AG04450 (cell line): Measurements from ENCODE around the gene CRBN. TPM values are rescaled to one million over a fixed set of nuclear protein-coding genes. Genes with fewer than 3 reads are reported as not detected.

ENCODE experiments used
- CTCF ChIA-PET: fragments of 300-600, 350-600 bp; formaldehyde crosslinking; extraction: SDS; loops from one replicate; lab custom pipeline; 2022; ENCODE audit warnings: antibody characterized with exemption, inconsistent platforms; lab: Charles Lee
- POLR2A ChIA-PET: fragments of 350-600 bp; formaldehyde crosslinking; extraction: SDS; loops from one replicate; lab custom pipeline; 2021; ENCODE audit warnings: antibody characterized with exemption, inconsistent platforms; lab: Yijun Ruan, JAX
- DNase-seq: peaks from one replicate; pipeline ENCODE4 v3.0.0-alpha.2; 2011; ENCODE audit warnings: low read depth, low spot score
- H3K27ac ChIP-seq: one replicate; pipeline ENCODE4 v1.5.1; 2012; ENCODE audit warnings: low read depth, low read length, control low read depth
- H3K27me3 ChIP-seq: one replicate; pipeline ENCODE4 v1.6.0; 2012; ENCODE audit warnings: low read length; ENCODE audit not compliant: control insufficient read depth, insufficient read depth
- H3K4me3 ChIP-seq: 2 replicates; pipeline ENCODE4 v1.5.1; 2011; ENCODE audit warnings: mild to moderate bottlenecking, low read depth, low read length, control low read depth
- H3K9me3 ChIP-seq: 2 replicates; pipeline ENCODE4 v1.5.1; 2012; ENCODE audit warnings: low read length; ENCODE audit not compliant: control insufficient read depth, insufficient read depth
- CTCF ChIP-seq: IDR thresholded peaks from 2 replicates; pipeline ENCODE4 v1.5.1; 2011; ENCODE audit warnings: low read depth, low read length, control low read depth, inconsistent platforms
- polyA plus RNA-seq: library from polyadenylated mRNA; depleted of rRNA; stranded (reverse); fragments of >200 nt; gene quantifications from 2 replicates; pipeline ENCODE4 v1.2.3, GENCODE V29; 2011

The CRBN gene
- polyA plus RNA-seq, 1 experiment: 44.2 TPM

- no peak for DNase-seq
- CTCF ChIA-PET: no interaction called here
Measured at GRCh38 chr3:3145831-3146230, 33.7 kb downstream of the CRBN start.

GRCh38 chr3:3141939-3142338 is 37.6 kb downstream of the CRBN start:
- POLR2A ChIA-PET: no interaction called here
- H3K27me3 ChIP-seq: no peaks in the 10 kb centered on the region
- no peak for TF ChIP-seq CTCF
- no peak overlapping the region for H3K27ac ChIP-seq
- H3K4me3 ChIP-seq: no peak overlapping the region
- CTCF ChIA-PET: no interaction called here
- DNase-seq: no peak
- no peaks in the 10 kb centered on the region for H3K9me3 ChIP-seq

More at GRCh38 chr3:3145831-3146230, 33.7 kb downstream of the CRBN start:
- POLR2A ChIA-PET: no interaction called here
- no peak overlapping the region for H3K27ac ChIP-seq
- H3K4me3 ChIP-seq: no peak overlapping the region
- no peak for TF ChIP-seq CTCF
- no peaks in the 10 kb centered on the region for H3K9me3 ChIP-seq
- H3K27me3 ChIP-seq: no peaks in the 10 kb centered on the region

- DNase-seq: no peak
- H3K9me3 ChIP-seq: no peaks in the 10 kb centered on the region
- ChIA-PET CTCF (no interaction called here), POLR2A (no interaction called here)
- H3K27ac ChIP-seq: no peak overlapping the region
- TF ChIP-seq CTCF: no peak
- H3K4me3 ChIP-seq: no peak overlapping the region
- H3K27me3 ChIP-seq: no peaks in the 10 kb centered on the region
Measured at GRCh38 chr3:3137526-3137925, 42.0 kb downstream of the CRBN start.

- Histone ChIP-seq H3K9me3 (no peaks in the 10 kb centered on the region; the same call in 1 of the 2 replicates), H3K4me3 (no peak overlapping the region), H3K27ac (no peak overlapping the region), H3K27me3 (no peaks in the 10 kb centered on the region)
- DNase-seq: no peak
- CTCF ChIA-PET: interaction anchor here (0.9 kb wide), 1 partner anchor 36 kb away, joined by 3 read pairs; no protein-coding TSS in a partner anchor
- TF ChIP-seq CTCF: no peak
- POLR2A ChIA-PET: no interaction called here
Measured at GRCh38 chr3:3134750-3135448, 44.6 kb downstream of the CRBN start.

- Histone ChIP-seq H3K27ac (no peak overlapping the region), H3K4me3 (no peak overlapping the region), H3K27me3 (no peaks in the 10 kb centered on the region), H3K9me3 (no peaks in the 10 kb centered on the region; the same call in 1 of the 2 replicates)
- POLR2A ChIA-PET: no interaction called here
- CTCF ChIA-PET: no interaction called here
- no peak for DNase-seq
- no peak for TF ChIP-seq CTCF
Measured at GRCh38 chr3:3133500-3133899, 46.0 kb downstream of the CRBN start.
